Vagina (tissue), 2 donors: ENCODE measurements around the gene TNRC18. TPM values are rescaled to one million over a fixed set of nuclear protein-coding genes. Genes with fewer than 3 reads are reported as not detected.
"Not testable (repeated sequence)": the region's sequence is repeated elsewhere in the genome, so short reads cannot be mapped to it uniquely, and the experiment has no call there.

Experiments
- DNase-seq, 2 donors: peaks; one replicate each; pipeline ENCODE4 v3.0.0-alpha.2; 2017; ENCODE audit errors: extremely low spot score in 2 of 2
- H3K27ac ChIP-seq: fragments of 200-600 bp; sonication (generic); one replicate; pipeline ENCODE4 v1.5.1; 2019
- H3K27me3 ChIP-seq: fragments of 200-600 bp; sonication (generic); one replicate; pipeline ENCODE4 v1.5.1; 2019
- H3K36me3 ChIP-seq, 2 donors: fragments of 200-600 bp; sonication (generic); one replicate each; pipeline ENCODE4 v1.5.1; 2017 to 2019
- H3K4me1 ChIP-seq: fragments of 200-600 bp; sonication (generic); one replicate; pipeline ENCODE4 v1.5.1; 2019
- H3K4me3 ChIP-seq, 2 donors: fragments of 200-600 bp; sonication (generic); 1 replicate in 1 of 2; 2 replicates in 1 of 2; pipeline ENCODE4 v1.5.1; 2016 to 2019
- H3K9me3 ChIP-seq: fragments of 200-600 bp; sonication (generic); one replicate; pipeline ENCODE4 v1.5.1; 2019
- CTCF ChIP-seq, 3 experiments: fragments of 450-650 bp in 2 of 3; fragments of 200-600 bp in 1 of 3; sonication (generic) in 1 of 3; IDR thresholded peaks; one replicate each; pipeline ENCODE4 v1.5.1; 2017 to 2019; ENCODE audit warnings: antibody characterized with exemption in 3 of 3, mild to moderate bottlenecking in 2 of 3, moderate library complexity in 2 of 3
- POLR2A ChIP-seq, 2 donors: fragments of 450-650 bp; IDR thresholded peaks; one replicate each; pipeline ENCODE4 v1.6.1; 2017; ENCODE audit warnings: antibody characterized with exemption in 2 of 2, mild to moderate bottlenecking in 2 of 2, moderate library complexity in 2 of 2
- POLR2AphosphoS5 ChIP-seq, 2 donors: sonication (generic); formaldehyde crosslinking; IDR thresholded peaks; one replicate each; pipeline ENCODE4 v1.9.0; 2017; ENCODE audit warnings: antibody characterized with exemption in 2 of 2, mild to moderate bottlenecking in 2 of 2, low read depth in 1 of 2; ENCODE audit not compliant: insufficient read depth in 1 of 2
- intact Hi-C: fragments of 100-400 bp; cut with DNase I; formaldehyde crosslinking; loops from one replicate; pipeline ENCODE4 v1.15.1; 2023
- total RNA-seq: library from RNA; depleted of rRNA; stranded (reverse); fragments of >200 nt; gene quantifications from one replicate; pipeline ENCODE4 v1.2.3, GENCODE V29; 2016

Gene TNRC18
- total RNA-seq, 1 donor from 2014 or later: 79.8 TPM

DNA sequence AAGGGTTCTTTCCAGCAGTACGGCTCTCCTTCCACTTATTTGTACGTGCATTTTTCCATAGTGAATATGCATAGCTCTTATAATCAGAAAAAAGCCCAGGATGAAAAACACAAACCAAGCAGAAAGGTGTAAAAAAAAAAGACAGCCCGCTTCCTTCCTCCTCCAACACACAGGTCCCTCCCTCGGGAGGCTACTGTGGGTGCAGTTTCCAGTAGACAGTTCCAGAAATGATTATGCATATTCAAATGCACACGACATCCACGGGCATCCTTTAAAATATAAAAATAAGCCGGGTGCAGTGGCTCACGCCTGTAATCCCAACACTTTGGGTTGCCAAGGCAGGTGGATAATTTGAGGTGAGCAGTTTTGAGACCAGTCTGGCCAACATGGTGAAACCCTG is 59.9 kb downstream of the TNRC18 start:
- intact Hi-C loops: loop anchor here (1.0 kb wide), 1 partner anchor 11 kb away; no protein-coding TSS in a partner anchor
- H3K27ac ChIP-seq: no peak overlapping the region
- no peak for DNase-seq
- no peaks in the 10 kb centered on the region for H3K9me3 ChIP-seq
- TF ChIP-seq CTCF (IDR thresholded peaks at IDR 0.05): no peak
- TF ChIP-seq POLR2A (IDR thresholded peaks at IDR 0.05): no peak
- no peak for TF ChIP-seq POLR2AphosphoS5 (IDR thresholded peaks at IDR 0.05; ENCODE audit: insufficient read depth in 1 of 2, low read depth in 1 of 2)
- H3K4me1 ChIP-seq: peaks cover 23% of the 10 kb centered on the region
- H3K4me3 ChIP-seq: no peak overlapping the region
- peaks cover 0 to 49% of the 10 kb centered on the region in 2 donors for H3K36me3 ChIP-seq
- no peaks in the 10 kb centered on the region for H3K27me3 ChIP-seq

- Histone ChIP-seq H3K4me3 (no peak overlapping the region), H3K36me3 (peaks cover 0 to 60% of the 10 kb centered on the region in 2 donors), H3K9me3 (no peaks in the 10 kb centered on the region), H3K27ac (no peak overlapping the region), H3K4me1 (peaks cover 18% of the 10 kb centered on the region), H3K27me3 (no peaks in the 10 kb centered on the region)
- intact Hi-C loops: no loop called here
- TF ChIP-seq POLR2AphosphoS5 (IDR thresholded peaks at IDR 0.05; ENCODE audit: insufficient read depth in 1 of 2, low read depth in 1 of 2) (no peak), POLR2A (IDR thresholded peaks at IDR 0.05) (no peak), CTCF (IDR thresholded peaks at IDR 0.05) (no peak)
- DNase-seq: no peak
Observed at GRCh38 chr7:5362466-5362865, 61.2 kb downstream of the TNRC18 start.

DNA sequence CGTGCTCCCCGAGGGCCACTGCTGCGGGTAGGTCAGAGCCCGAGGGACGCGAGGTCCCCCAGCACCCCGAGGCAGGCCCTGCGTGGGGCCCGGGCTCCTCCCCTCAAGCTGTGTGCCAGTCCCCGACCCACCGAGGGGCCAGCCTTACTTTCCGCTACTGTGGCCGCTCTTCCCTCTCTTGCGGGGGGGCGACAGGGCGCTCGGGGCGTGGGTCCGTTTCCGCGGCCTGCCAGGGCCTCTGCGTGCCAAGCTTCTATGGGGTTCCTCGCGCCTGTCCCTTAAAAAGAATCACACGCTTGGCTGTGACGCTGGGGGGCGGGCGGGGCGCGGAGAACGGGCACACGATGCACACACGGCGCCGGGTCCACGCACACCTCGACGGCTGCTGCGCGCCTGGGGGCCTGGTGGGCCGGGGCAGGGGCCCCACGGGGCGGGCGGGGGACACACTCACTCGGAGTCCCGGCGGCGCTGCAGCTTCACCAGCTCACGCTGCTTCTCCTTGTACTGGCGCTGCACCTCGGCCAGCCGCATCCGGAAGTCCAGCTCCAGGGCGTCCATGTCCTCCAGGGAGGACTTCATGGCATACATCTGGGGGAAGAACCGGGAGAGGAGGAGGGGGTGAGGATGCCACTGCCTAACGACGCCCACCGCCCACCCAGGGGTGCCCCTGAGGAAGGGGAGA is 62.0 kb downstream of the TNRC18 start:
- no peak overlapping the region for H3K4me3 ChIP-seq

GRCh38 chr7:5360971-5361370 is 62.7 kb downstream of the TNRC18 start:
- Histone ChIP-seq H3K9me3 (no peaks in the 10 kb centered on the region), H3K27me3 (no peaks in the 10 kb centered on the region), H3K27ac (no peak overlapping the region), H3K36me3 (peaks cover 0 to 75% of the 10 kb centered on the region in 2 donors), H3K4me3 (no peak overlapping the region), H3K4me1 (peaks cover 6% of the 10 kb centered on the region)
- DNase-seq: no peak
- intact Hi-C loops: no loop called here
- TF ChIP-seq POLR2AphosphoS5 (IDR thresholded peaks at IDR 0.05; ENCODE audit: insufficient read depth in 1 of 2, low read depth in 1 of 2) (no peak), CTCF (IDR thresholded peaks at IDR 0.05) (no peak), POLR2A (IDR thresholded peaks at IDR 0.05) (no peak)

More for the DNA sequence above, 62.0 kb downstream of the TNRC18 start:
- no peak for DNase-seq
- peaks cover 11% of the 10 kb centered on the region for H3K4me1 ChIP-seq
- intact Hi-C loops: no loop called here
- no peak for TF ChIP-seq POLR2A (IDR thresholded peaks at IDR 0.05)
- TF ChIP-seq CTCF (IDR thresholded peaks at IDR 0.05): no peak
- TF ChIP-seq POLR2AphosphoS5 (IDR thresholded peaks at IDR 0.05; ENCODE audit: insufficient read depth in 1 of 2, low read depth in 1 of 2): no peak
- H3K9me3 ChIP-seq: no peaks in the 10 kb centered on the region
- no peaks in the 10 kb centered on the region for H3K27me3 ChIP-seq
- H3K27ac ChIP-seq: no peak overlapping the region
- peaks cover 0 to 69% of the 10 kb centered on the region in 2 donors for H3K36me3 ChIP-seq

- H3K4me3 ChIP-seq: no peak overlapping the region
- no peaks in the 10 kb centered on the region for H3K9me3 ChIP-seq
- no peaks in the 10 kb centered on the region for H3K27me3 ChIP-seq
- TF ChIP-seq POLR2A (IDR thresholded peaks at IDR 0.05): no peak
- TF ChIP-seq CTCF (IDR thresholded peaks at IDR 0.05): no peak
- TF ChIP-seq POLR2AphosphoS5 (IDR thresholded peaks at IDR 0.05; ENCODE audit: insufficient read depth in 1 of 2, low read depth in 1 of 2): no peak
- peaks cover 0 to 80% of the 10 kb centered on the region in 2 donors for H3K36me3 ChIP-seq
- intact Hi-C loops: no loop called here
- H3K27ac ChIP-seq: no peak overlapping the region
- DNase-seq: no peak
- peaks cover 10% of the 10 kb centered on the region for H3K4me1 ChIP-seq
Observed at GRCh38 chr7:5360451-5360850, 63.2 kb downstream of the TNRC18 start.

DNA sequence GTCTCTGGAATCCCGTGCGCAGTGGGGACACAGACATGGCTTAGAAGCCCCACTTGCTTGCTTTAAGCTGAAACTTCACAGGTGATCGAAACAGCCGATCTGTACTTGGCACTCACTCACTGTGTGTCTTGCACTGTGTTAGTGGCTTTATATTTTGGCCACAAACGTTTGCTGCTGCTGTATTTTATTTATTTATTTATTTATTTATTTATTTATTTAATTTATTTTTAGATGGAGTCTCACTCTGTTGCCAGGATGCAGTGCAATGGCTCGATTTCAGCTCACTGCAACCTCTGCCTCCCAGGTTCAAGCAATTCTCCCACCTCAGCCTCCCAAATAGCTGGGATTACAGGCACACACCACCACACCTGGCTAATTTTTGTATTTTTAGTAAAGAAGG is 63.6 kb downstream of the TNRC18 start:
- DNase-seq, H3K27me3 ChIP-seq, intact Hi-C loops, H3K9me3 ChIP-seq, H3K4me3 ChIP-seq, H3K27ac ChIP-seq: not testable (repeated sequence)
- Histone ChIP-seq H3K36me3 (peaks cover 0 to 82% of the 10 kb centered on the region in 2 donors), H3K4me1 (peaks cover 14% of the 10 kb centered on the region)
